ENCODE data around the gene TAGLN2.
"Not testable (repeated sequence)": the region's sequence is repeated elsewhere in the genome, so short reads cannot be mapped to it uniquely, and the experiment has no call there.

TAGLN2 gene

DNA sequence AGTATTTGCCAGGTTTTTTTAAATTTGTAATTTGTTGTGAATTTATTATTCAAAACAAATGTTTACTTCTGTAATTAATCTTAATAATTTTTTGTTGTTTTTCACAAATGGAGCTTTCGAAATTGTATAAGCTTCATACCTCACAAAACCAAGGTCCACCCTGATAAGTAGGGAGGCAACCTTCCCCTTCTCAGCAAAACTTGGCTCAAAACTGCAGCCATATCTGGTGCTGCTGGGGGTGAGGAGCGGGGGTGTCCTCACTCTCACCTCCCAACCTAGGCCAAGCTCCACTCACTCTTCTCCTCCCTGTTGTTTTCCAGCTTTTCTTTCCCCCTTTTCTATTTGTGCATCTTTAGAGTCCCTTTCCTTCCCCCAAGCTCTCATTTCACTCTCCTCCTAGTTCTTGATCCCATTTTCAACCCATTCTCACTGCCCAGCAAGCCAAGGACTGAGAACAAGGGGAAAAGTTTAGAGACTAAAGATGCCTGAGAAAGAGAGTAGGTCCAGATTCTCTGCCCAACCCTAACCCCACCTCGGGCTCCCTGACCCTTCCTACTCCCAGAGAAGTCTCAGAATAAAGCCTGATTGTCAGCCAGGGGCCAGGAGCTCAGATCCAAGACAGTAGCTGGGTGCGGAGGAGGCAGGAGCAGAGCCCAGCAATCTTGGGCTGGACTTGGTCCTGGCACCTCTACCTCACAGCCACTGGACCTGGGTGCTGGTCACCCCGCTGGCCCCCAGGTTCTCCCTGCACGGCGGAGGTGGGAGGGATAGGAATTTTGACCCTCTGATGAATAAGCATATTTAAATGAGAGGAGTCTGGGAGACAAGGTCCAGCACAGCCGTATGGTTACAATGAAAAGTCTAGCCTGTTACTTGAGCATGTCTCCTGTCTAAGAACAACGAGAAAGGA is 17.0 kb downstream of the TAGLN2 start:
- DNase-seq (ENCODE audit: low read depth), result no peak
- TF ChIP-seq, protein P1, sequence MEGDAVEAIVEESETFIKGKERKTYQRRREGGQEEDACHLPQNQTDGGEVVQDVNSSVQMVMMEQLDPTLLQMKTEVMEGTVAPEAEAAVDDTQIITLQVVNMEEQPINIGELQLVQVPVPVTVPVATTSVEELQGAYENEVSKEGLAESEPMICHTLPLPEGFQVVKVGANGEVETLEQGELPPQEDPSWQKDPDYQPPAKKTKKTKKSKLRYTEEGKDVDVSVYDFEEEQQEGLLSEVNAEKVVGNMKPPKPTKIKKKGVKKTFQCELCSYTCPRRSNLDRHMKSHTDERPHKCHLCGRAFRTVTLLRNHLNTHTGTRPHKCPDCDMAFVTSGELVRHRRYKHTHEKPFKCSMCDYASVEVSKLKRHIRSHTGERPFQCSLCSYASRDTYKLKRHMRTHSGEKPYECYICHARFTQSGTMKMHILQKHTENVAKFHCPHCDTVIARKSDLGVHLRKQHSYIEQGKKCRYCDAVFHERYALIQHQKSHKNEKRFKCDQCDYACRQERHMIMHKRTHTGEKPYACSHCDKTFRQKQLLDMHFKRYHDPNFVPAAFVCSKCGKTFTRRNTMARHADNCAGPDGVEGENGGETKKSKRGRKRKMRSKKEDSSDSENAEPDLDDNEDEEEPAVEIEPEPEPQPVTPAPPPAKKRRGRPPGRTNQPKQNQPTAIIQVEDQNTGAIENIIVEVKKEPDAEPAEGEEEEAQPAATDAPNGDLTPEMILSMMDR (conservative IDR thresholded peaks at IDR 0.05; ENCODE audit: low read length), result no peak
- no peak overlapping the region for H3K4me3 ChIP-seq (ENCODE audit: low read length)

DNA sequence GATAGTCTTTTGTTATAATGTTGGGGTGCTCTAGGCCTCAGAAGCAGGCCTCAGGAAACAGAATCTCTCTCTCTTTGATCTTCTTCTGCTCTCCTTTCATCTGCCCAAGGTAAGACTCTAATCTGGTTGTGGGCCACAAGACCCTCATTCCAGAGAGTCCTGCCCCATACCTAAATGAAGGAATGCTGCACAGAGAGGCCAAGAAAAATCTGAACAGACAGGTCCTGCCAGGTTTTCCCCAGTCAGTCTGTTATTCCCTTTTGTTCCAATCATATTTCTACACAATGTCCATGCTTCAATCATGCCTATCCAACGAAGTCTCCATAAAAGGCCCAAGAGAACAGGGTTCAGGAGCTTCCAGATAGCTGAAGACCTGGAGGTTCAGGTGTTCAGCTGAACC is 18.3 kb downstream of the TAGLN2 start:
- TF ChIP-seq, protein P1 (conservative IDR thresholded peaks at IDR 0.05; ENCODE audit: low read length), result no peak
- DNase-seq (ENCODE audit: low read depth), result no peak

GRCh38 chr1:159904036-159904435 is 21.3 kb downstream of the TAGLN2 start:
- DNase-seq (ENCODE audit: low read depth); H3K4me3 ChIP-seq (ENCODE audit: low read length): not testable (repeated sequence)

More for the DNA sequence above, 18.3 kb downstream of the TAGLN2 start:
- H3K4me3 ChIP-seq (ENCODE audit: low read length), result no peak overlapping the region

- TF ChIP-seq, protein P1 (conservative IDR thresholded peaks at IDR 0.05; ENCODE audit: low read length), result no peak
- DNase-seq (ENCODE audit: low read depth), result no peak
- H3K4me3 ChIP-seq (ENCODE audit: low read length), result no peak overlapping the region
Observed at GRCh38 chr1:159902541-159902940, 22.8 kb downstream of the TAGLN2 start.

- DNase-seq (ENCODE audit: low read depth), result no peak
- TF ChIP-seq, protein P1 (conservative IDR thresholded peaks at IDR 0.05; ENCODE audit: low read length), result no peak
- H3K4me3 ChIP-seq (ENCODE audit: low read length), result no peak overlapping the region
Observed at GRCh38 chr1:159900755-159901360, 24.4 kb downstream of the TAGLN2 start.

DNA sequence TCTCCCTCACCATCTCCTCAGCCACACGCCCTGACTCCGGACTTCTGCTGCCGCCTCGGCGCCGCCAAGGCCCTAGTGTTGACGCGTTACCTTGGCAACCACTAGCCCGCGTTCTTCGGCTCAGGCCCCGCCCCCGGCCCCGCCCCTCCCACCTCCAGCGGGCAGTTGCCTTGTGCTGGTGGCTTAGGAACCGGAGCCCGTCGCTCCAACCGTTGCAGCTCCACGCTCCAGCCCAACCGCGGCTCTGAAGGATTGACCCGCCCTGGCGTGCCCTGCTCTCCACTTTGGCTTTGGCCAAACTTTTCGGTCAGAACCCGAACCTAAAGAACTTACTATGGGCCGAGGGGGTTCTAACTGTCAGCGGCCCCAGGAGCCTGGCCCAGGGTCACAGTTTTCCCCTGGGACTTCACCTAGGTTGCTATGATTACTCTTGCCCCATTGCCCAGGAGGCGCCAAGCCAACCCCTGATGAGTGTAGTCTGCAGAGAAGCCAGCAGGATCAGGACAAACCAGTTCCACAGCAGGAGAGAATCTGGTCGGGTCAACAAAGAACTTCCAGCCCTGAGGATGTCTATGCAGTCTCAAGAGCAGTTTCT is 25.1 kb downstream of the TAGLN2 start, which contains the start of gene CFAP45:
TSS of gene CFAP45 (minus strand) at position 80 of the 595 bp plus-strand sequence. CDS start at position 13, 67 bp downstream.
- TF ChIP-seq, protein P1 (conservative IDR thresholded peaks at IDR 0.05; ENCODE audit: low read length), result no peak
- DNase-seq (ENCODE audit: low read depth), result peak; percentile 61
- no peak within 1 kb of the TSS for H3K4me3 ChIP-seq (ENCODE audit: low read length)

DNA sequence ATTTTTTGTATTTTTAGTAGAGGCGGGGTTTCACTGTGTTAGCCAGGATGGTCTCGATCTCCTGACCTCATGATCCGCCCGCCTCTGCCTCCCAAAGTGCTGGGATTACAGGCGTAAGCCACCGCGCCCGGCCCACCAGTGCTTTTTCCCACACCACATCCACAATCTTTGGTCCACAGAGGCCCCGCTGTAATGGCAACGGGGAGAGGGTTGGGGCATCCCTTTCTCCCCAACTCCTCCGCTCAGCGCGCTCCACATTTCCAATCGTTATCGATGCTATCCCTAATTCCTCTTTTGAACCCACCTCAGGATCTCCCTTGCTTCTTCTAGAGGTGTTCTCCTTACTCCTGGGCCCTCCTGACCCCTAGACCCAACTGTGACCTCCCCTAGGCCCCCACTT is 25.7 kb downstream of the TAGLN2 start:
- H3K4me3 ChIP-seq (ENCODE audit: low read length), result not testable (repeated sequence)

GRCh38 chr1:159898527-159898926 is 26.8 kb downstream of the TAGLN2 start:
- no peak for DNase-seq (ENCODE audit: low read depth)
- no peak overlapping the region for H3K4me3 ChIP-seq (ENCODE audit: low read length)
- TF ChIP-seq, protein P1 (conservative IDR thresholded peaks at IDR 0.05; ENCODE audit: low read length), result no peak

More for the DNA sequence above, 25.7 kb downstream of the TAGLN2 start:
- not testable (repeated sequence) for DNase-seq (ENCODE audit: low read depth)
